Mesenchymal stem cell (in vitro differentiated cells and primary cell): Measurements from ENCODE around the gene ANKEF1.

Source experiments
- DNase-seq: peaks from one replicate; pipeline ENCODE4 v3.0.0-alpha.2; 2013
- H2AFZ ChIP-seq: one replicate; pipeline ENCODE4 v1.6.1; 2013; ENCODE audit warnings: low read depth, mild to moderate bottlenecking, control low read depth, inconsistent platforms, low read length, moderate library complexity
- H2AK5ac ChIP-seq: 2 replicates; pipeline ENCODE4 v1.6.1; 2013; ENCODE audit warnings: low read length, moderate library complexity, mild to moderate bottlenecking, inconsistent platforms; ENCODE audit not compliant: severe bottlenecking
- H2BK120ac ChIP-seq: one replicate; pipeline ENCODE4 v1.6.1; 2013; ENCODE audit warnings: low read depth, mild to moderate bottlenecking, inconsistent platforms, low read length, moderate library complexity
- H2BK12ac ChIP-seq, 2 experiments: one replicate each; pipeline ENCODE4 v1.6.1; 2013; ENCODE audit warnings: inconsistent platforms in 2 of 2, low read length in 2 of 2, mild to moderate bottlenecking in 2 of 2, moderate library complexity in 2 of 2, control low read depth in 1 of 2
- H2BK15ac ChIP-seq: one replicate; pipeline ENCODE4 v1.6.1; 2013; ENCODE audit warnings: mild to moderate bottlenecking, low read depth, inconsistent platforms; ENCODE audit not compliant: poor library complexity, severe bottlenecking
- H2BK5ac ChIP-seq: 2 replicates; pipeline ENCODE4 v1.6.1; 2013; ENCODE audit warnings: low read depth, mild to moderate bottlenecking, low read length, control low read depth, inconsistent platforms; ENCODE audit not compliant: poor library complexity, severe bottlenecking
- H3K14ac ChIP-seq, 2 experiments: one replicate each; pipeline ENCODE4 v1.6.1; 2013; ENCODE audit warnings: inconsistent platforms in 2 of 2, low read length in 2 of 2, control low read depth in 1 of 2, mild to moderate bottlenecking in 1 of 2, moderate library complexity in 1 of 2
- H3K18ac ChIP-seq, 2 experiments: one replicate each; pipeline ENCODE4 v1.6.1; 2013; ENCODE audit warnings: inconsistent platforms in 2 of 2, low read length in 2 of 2, control low read depth in 1 of 2, low read depth in 1 of 2, mild to moderate bottlenecking in 1 of 2
- H3K23ac ChIP-seq, 2 experiments: one replicate each; pipeline ENCODE4 v1.6.1; 2013; ENCODE audit warnings: inconsistent platforms in 2 of 2, low read length in 2 of 2, mild to moderate bottlenecking in 2 of 2, moderate library complexity in 2 of 2, control low read depth in 1 of 2
- H3K27ac ChIP-seq: 2 replicates; pipeline ENCODE4 v1.5.1; 2013; ENCODE audit warnings: mild to moderate bottlenecking, moderate library complexity, low read length, control low read depth, inconsistent platforms; ENCODE audit not compliant: poor library complexity, severe bottlenecking
- H3K27me3 ChIP-seq, 2 experiments: 2 replicates each; pipeline versions ENCODE4 v1.6.1 to v1.7.0; 2013; ENCODE audit warnings: low read length in 2 of 2, mild to moderate bottlenecking in 2 of 2, moderate library complexity in 2 of 2, control low read depth in 1 of 2, inconsistent platforms in 1 of 2; ENCODE audit not compliant: control insufficient read depth in 1 of 2, insufficient read depth in 1 of 2
- H3K36me3 ChIP-seq, 2 experiments: 2 replicates each; pipeline versions ENCODE4 v1.6.1 to v1.7.0; 2013; ENCODE audit warnings: low read length in 2 of 2, control low read depth in 1 of 2, inconsistent platforms in 1 of 2, low read depth in 1 of 2, mild to moderate bottlenecking in 1 of 2; ENCODE audit not compliant: insufficient read depth in 2 of 2, control insufficient read depth in 1 of 2
- H3K4ac ChIP-seq, 2 experiments: one replicate each; pipeline ENCODE4 v1.6.1; 2013; ENCODE audit warnings: inconsistent platforms in 2 of 2, low read length in 2 of 2, mild to moderate bottlenecking in 2 of 2, moderate library complexity in 2 of 2, control low read depth in 1 of 2, low read depth in 1 of 2
- H3K4me1 ChIP-seq: 2 replicates; pipeline ENCODE4 v1.6.1; 2013; ENCODE audit warnings: low read depth, low read length, control low read depth; ENCODE audit not compliant: control insufficient read depth, insufficient read depth
- H3K4me2 ChIP-seq: 2 replicates; pipeline ENCODE4 v1.6.1; 2013; ENCODE audit warnings: low read length, mild to moderate bottlenecking, inconsistent platforms; ENCODE audit not compliant: poor library complexity, severe bottlenecking
- H3K4me3 ChIP-seq, 2 experiments: 2 replicates each; pipeline versions ENCODE4 v1.5.1 to v1.7.0; 2013; ENCODE audit warnings: low read length in 2 of 2, mild to moderate bottlenecking in 2 of 2, control low read depth in 1 of 2, low read depth in 1 of 2; ENCODE audit not compliant: insufficient read depth in 1 of 2
- H3K79me1 ChIP-seq: replicated peaks from 2 replicates; pipeline ENCODE4 v1.6.1; 2013; ENCODE audit warnings: mild to moderate bottlenecking, control low read depth, low read length, inconsistent platforms; ENCODE audit not compliant: poor library complexity, severe bottlenecking
- H3K9ac ChIP-seq: 2 replicates; pipeline ENCODE4 v1.7.0; 2013; ENCODE audit warnings: mild to moderate bottlenecking, low read length, moderate library complexity
- H3K9me3 ChIP-seq: 2 replicates; pipeline ENCODE4 v1.7.0; 2013; ENCODE audit warnings: mild to moderate bottlenecking, low read length; ENCODE audit not compliant: control insufficient read depth
- H4K8ac ChIP-seq: one replicate; pipeline ENCODE4 v1.6.1; 2013; ENCODE audit warnings: inconsistent platforms, mild to moderate bottlenecking, low read length, moderate library complexity
- H4K91ac ChIP-seq: one replicate; pipeline ENCODE4 v1.6.1; 2013; ENCODE audit warnings: mild to moderate bottlenecking, low read length, inconsistent platforms
- WGBS: methylation state at CpG from one replicate; pipeline ENCODE4 v1.1.7; 2013; ENCODE audit warnings: mixed read lengths; 5-methylcytosine and 5-hydroxymethylcytosine counted together

Gene ANKEF1

GRCh38 chr20:9993137-9993536 lies 41.6 kb upstream of the ANKEF1 start:
- no peaks in the 10 kb centered on the region for H3K36me3 ChIP-seq
- no peaks in the 10 kb centered on the region for H3K9me3 ChIP-seq
- no peak overlapping the region for H2BK12ac ChIP-seq
- WGBS, result 82% methylated on average over 2 of the region's 4 CpGs
- no peak overlapping the region for H3K4ac ChIP-seq
- no peak overlapping the region for H3K9ac ChIP-seq
- H3K23ac ChIP-seq, result no peak overlapping the region
- H4K91ac ChIP-seq, result no peak overlapping the region
- H2AK5ac ChIP-seq, result no peak overlapping the region
- no peak overlapping the region for H2BK120ac ChIP-seq
- H3K4me2 ChIP-seq, result no peak overlapping the region
- H2AFZ ChIP-seq, result no peak overlapping the region
- H3K79me1 ChIP-seq, result no peaks in the 10 kb centered on the region
- no peak overlapping the region for H3K14ac ChIP-seq
- no peak overlapping the region for H3K27ac ChIP-seq
- no peak overlapping the region for H3K4me3 ChIP-seq
- no peak for DNase-seq
- no peak overlapping the region for H2BK5ac ChIP-seq
- no peak overlapping the region for H2BK15ac ChIP-seq
- no peak overlapping the region for H3K18ac ChIP-seq
- H3K27me3 ChIP-seq, result peaks cover 0 to 3% of the 10 kb centered on the region in 2 experiments
- no peaks in the 10 kb centered on the region for H3K4me1 ChIP-seq
- no peak overlapping the region for H4K8ac ChIP-seq

- no peak overlapping the region for H3K4me3 ChIP-seq
- no peak overlapping the region for H3K23ac ChIP-seq
Measured at GRCh38 chr20:9994676-9995075, 40.1 kb upstream of the ANKEF1 start.

GRCh38 chr20:9995510-9996272 lies 39.1 kb upstream of the ANKEF1 start:
- Histone ChIP-seq H3K4ac (no peak overlapping the region), H3K14ac (peak overlapping the region in 1 of 2 experiments; percentile 46), H3K23ac (no peak overlapping the region), H4K91ac (no peak overlapping the region), H3K4me3 (no peak overlapping the region), H3K4me2 (no peak overlapping the region), H3K27ac (no peak overlapping the region), H2BK5ac (no peak overlapping the region), H2AFZ (no peak overlapping the region), H3K9ac (no peak overlapping the region), H2BK15ac (no peak overlapping the region), H2BK120ac (no peak overlapping the region), H3K79me1 (no peaks in the 10 kb centered on the region), H2BK12ac (no peak overlapping the region), H3K18ac (no peak overlapping the region), H3K27me3 (no peaks in the 10 kb centered on the region), H3K4me1 (no peaks in the 10 kb centered on the region), H3K9me3 (no peaks in the 10 kb centered on the region), H3K36me3 (no peaks in the 10 kb centered on the region), H4K8ac (no peak overlapping the region), H2AK5ac (no peak overlapping the region)
- WGBS, result 35% methylated on average over 1 of the region's 3 CpGs
- DNase-seq, result no peak

More at GRCh38 chr20:9994676-9995075, 40.1 kb upstream of the ANKEF1 start:
- Histone ChIP-seq H2BK15ac (no peak overlapping the region), H2AFZ (no peak overlapping the region), H3K27ac (no peak overlapping the region), H3K9me3 (no peaks in the 10 kb centered on the region), H3K4ac (no peak overlapping the region), H2BK12ac (no peak overlapping the region), H2BK5ac (no peak overlapping the region), H3K14ac (no peak overlapping the region), H4K91ac (no peak overlapping the region), H3K79me1 (no peaks in the 10 kb centered on the region), H4K8ac (no peak overlapping the region), H3K4me2 (no peak overlapping the region), H3K27me3 (no peaks in the 10 kb centered on the region), H2BK120ac (no peak overlapping the region), H2AK5ac (no peak overlapping the region), H3K18ac (no peak overlapping the region), H3K36me3 (no peaks in the 10 kb centered on the region), H3K9ac (no peak overlapping the region), H3K4me1 (no peaks in the 10 kb centered on the region)
- no peak for DNase-seq

GRCh38 chr20:9996944-9997343 lies 37.8 kb upstream of the ANKEF1 start:
- Histone ChIP-seq H3K27me3 (no peaks in the 10 kb centered on the region), H2BK5ac (no peak overlapping the region), H3K36me3 (no peaks in the 10 kb centered on the region), H2BK12ac (no peak overlapping the region), H2BK120ac (no peak overlapping the region), H2AFZ (no peak overlapping the region), H3K9ac (no peak overlapping the region), H4K91ac (no peak overlapping the region), H4K8ac (no peak overlapping the region), H3K4me2 (no peak overlapping the region), H3K27ac (no peak overlapping the region), H3K4ac (no peak overlapping the region), H3K9me3 (no peaks in the 10 kb centered on the region), H3K14ac (no peak overlapping the region), H2AK5ac (no peak overlapping the region), H3K23ac (no peak overlapping the region), H2BK15ac (no peak overlapping the region), H3K18ac (no peak overlapping the region), H3K4me1 (no peaks in the 10 kb centered on the region), H3K79me1 (no peaks in the 10 kb centered on the region), H3K4me3 (no peak overlapping the region)
- no CpG with 5 or more reads among the region's 1 CpG for WGBS
- no peak for DNase-seq
